Mesendoderm (in vitro differentiated cells): ENCODE data around the gene C1orf116.

Source experiments
- DNase-seq: peaks from one replicate; pipeline ENCODE4 v3.0.0; 2013
- H2AK5ac ChIP-seq: 2 replicates; pipeline ENCODE4 v1.6.1; 2013; ENCODE audit warnings: low read length, inconsistent platforms
- H2BK120ac ChIP-seq: 2 replicates; pipeline ENCODE4 v1.6.1; 2013; ENCODE audit warnings: low read depth, mild to moderate bottlenecking, low read length, moderate library complexity, mixed read lengths
- H2BK15ac ChIP-seq: replicated peaks from 2 replicates; pipeline ENCODE4 v1.6.1; 2013; ENCODE audit warnings: low read depth, mild to moderate bottlenecking, moderate library complexity
- H2BK5ac ChIP-seq: 2 replicates; pipeline ENCODE4 v1.6.1; 2013; ENCODE audit warnings: low read length, inconsistent platforms
- H3K18ac ChIP-seq: 2 replicates; pipeline ENCODE4 v1.6.1; 2013; ENCODE audit warnings: mild to moderate bottlenecking, low read length, mixed read lengths
- H3K23ac ChIP-seq: one replicate; pipeline ENCODE4 v1.6.1; 2013; ENCODE audit warnings: low read length
- H3K27ac ChIP-seq: 2 replicates; pipeline ENCODE4 v1.5.1; 2013; ENCODE audit warnings: low read depth, mild to moderate bottlenecking, inconsistent platforms, low read length, moderate library complexity
- H3K27me3 ChIP-seq: 2 replicates; pipeline ENCODE4 v1.6.1; 2013; ENCODE audit warnings: low read length, control low read depth, mild to moderate bottlenecking, inconsistent platforms; ENCODE audit not compliant: insufficient read depth, poor library complexity
- H3K36me3 ChIP-seq: 2 replicates; pipeline ENCODE4 v1.6.1; 2013; ENCODE audit warnings: low read length, inconsistent platforms; ENCODE audit not compliant: control insufficient read depth, insufficient read depth
- H3K4ac ChIP-seq: one replicate; pipeline ENCODE4 v1.6.1; 2013; ENCODE audit warnings: low read depth, mild to moderate bottlenecking, low read length, moderate library complexity
- H3K4me1 ChIP-seq: 2 replicates; pipeline ENCODE4 v1.6.1; 2013; ENCODE audit warnings: low read depth, low read length, inconsistent platforms; ENCODE audit not compliant: control insufficient read depth
- H3K4me2 ChIP-seq: 2 replicates; pipeline ENCODE4 v1.6.1; 2013; ENCODE audit warnings: low read length
- H3K4me3 ChIP-seq: 2 replicates; pipeline ENCODE4 v1.5.1; 2013; ENCODE audit warnings: mild to moderate bottlenecking, low read length
- H3K56ac ChIP-seq: one replicate; pipeline ENCODE4 v1.6.1; 2013; ENCODE audit warnings: low read length
- H3K79me1 ChIP-seq: 2 replicates; pipeline ENCODE4 v1.6.1; 2013; ENCODE audit warnings: low read length, inconsistent platforms
- H3K79me2 ChIP-seq: 2 replicates; pipeline ENCODE4 v1.6.1; 2013; ENCODE audit warnings: mild to moderate bottlenecking, low read length; ENCODE audit not compliant: control insufficient read depth, insufficient read depth
- H3K9ac ChIP-seq: 2 replicates; pipeline ENCODE4 v1.6.1; 2013; ENCODE audit warnings: low read length, inconsistent platforms
- H4K5ac ChIP-seq: one replicate; pipeline ENCODE4 v1.6.1; 2013; ENCODE audit warnings: low read length
- H4K8ac ChIP-seq: one replicate; pipeline ENCODE4 v1.6.1; 2013; ENCODE audit warnings: low read depth, mild to moderate bottlenecking, control low read depth, low read length, moderate library complexity
- WGBS: extraction: QIAGEN DNeasy Blood & Tissue Kit; methylation state at CpG from one replicate; pipeline ENCODE4 v1.1.7; 2013; ENCODE audit warnings: low lambda C conversion rate, missing lambda C conversion rate; ENCODE audit not compliant: insufficient coverage; ENCODE audit errors: extremely low coverage; 5-methylcytosine and 5-hydroxymethylcytosine counted together

C1orf116 gene

DNA sequence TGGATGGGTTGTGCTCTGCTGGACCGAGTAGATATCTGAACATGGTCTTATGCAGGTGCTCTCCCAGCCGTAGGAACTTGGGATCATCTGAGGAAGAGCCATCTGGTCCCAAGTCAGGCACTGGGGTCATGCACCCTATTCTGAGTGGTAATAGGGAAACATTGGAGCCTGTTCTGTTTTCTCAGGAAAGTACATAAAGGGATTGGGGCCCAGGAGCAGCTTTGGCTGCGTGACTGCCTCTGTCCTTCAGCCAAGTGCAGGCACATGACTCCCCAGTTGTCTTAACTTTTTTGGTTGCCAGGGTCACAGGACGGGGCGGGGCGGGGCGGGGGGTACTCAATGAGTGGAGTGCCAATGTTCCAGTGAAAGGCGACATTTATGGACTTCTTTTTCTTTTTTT, 32.0 kb upstream of the C1orf116 start:
- Histone ChIP-seq H3K4ac (no peak overlapping the region), H3K23ac (no peak overlapping the region), H4K5ac (no peak overlapping the region), H3K79me2 (no peaks in the 10 kb centered on the region), H3K4me2 (no peak overlapping the region), H3K9ac (no peak overlapping the region), H2BK120ac (no peak overlapping the region), H3K36me3 (no peaks in the 10 kb centered on the region), H2BK5ac (no peak overlapping the region), H2BK15ac (no peak overlapping the region), H3K4me1 (no peaks in the 10 kb centered on the region), H3K56ac (no peak overlapping the region), H3K4me3 (no peak overlapping the region), H3K27me3 (no peaks in the 10 kb centered on the region), H4K8ac (no peak overlapping the region), H2AK5ac (no peak overlapping the region), H3K27ac (no peak overlapping the region), H3K79me1 (no peaks in the 10 kb centered on the region), H3K18ac (no peak overlapping the region)
- no CpG with 5 or more reads among the region's 8 CpGs for WGBS
- no peak for DNase-seq

DNA sequence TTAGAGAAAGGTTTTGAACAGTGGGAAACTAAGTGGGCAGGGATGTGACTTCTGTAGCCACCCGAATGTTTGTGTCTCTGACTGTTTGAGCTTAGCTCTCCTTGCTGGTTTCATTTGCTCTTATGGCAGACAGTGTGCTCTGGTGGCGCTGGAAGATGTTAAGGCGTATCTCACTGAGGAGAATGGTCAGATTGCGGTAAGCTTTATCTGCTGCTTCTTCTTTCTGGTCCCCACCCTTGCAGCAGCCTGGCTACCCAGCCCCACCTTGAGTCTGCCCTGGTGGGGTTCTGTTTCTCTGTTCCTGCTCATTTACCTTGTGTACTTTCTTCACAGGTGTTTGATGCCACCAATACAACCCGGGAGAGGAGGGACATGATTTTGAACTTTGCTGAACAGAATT, 30.5 kb upstream of the C1orf116 start:
- H3K9ac ChIP-seq, result no peak overlapping the region
- no peak overlapping the region for H3K4me3 ChIP-seq
- H3K23ac ChIP-seq, result no peak overlapping the region
- no peak overlapping the region for H4K8ac ChIP-seq
- no peak overlapping the region for H3K4ac ChIP-seq
- H2BK5ac ChIP-seq, result no peak overlapping the region
- no peaks in the 10 kb centered on the region for H3K79me2 ChIP-seq
- WGBS, result no CpG with 5 or more reads among the region's 5 CpGs
- no peak overlapping the region for H3K4me2 ChIP-seq
- DNase-seq, result no peak
- H3K18ac ChIP-seq, result no peak overlapping the region
- no peaks in the 10 kb centered on the region for H3K79me1 ChIP-seq
- no peaks in the 10 kb centered on the region for H3K36me3 ChIP-seq
- no peak overlapping the region for H2AK5ac ChIP-seq
- H3K4me1 ChIP-seq, result no peaks in the 10 kb centered on the region
- H2BK120ac ChIP-seq, result no peak overlapping the region
- H3K27me3 ChIP-seq, result no peaks in the 10 kb centered on the region
- no peak overlapping the region for H2BK15ac ChIP-seq
- H3K56ac ChIP-seq, result no peak overlapping the region
- no peak overlapping the region for H4K5ac ChIP-seq
- H3K27ac ChIP-seq, result no peak overlapping the region

- no peaks in the 10 kb centered on the region for H3K79me2 ChIP-seq
Measured at GRCh38 chr1:207062058-207062457, 29.5 kb upstream of the C1orf116 start.

DNA sequence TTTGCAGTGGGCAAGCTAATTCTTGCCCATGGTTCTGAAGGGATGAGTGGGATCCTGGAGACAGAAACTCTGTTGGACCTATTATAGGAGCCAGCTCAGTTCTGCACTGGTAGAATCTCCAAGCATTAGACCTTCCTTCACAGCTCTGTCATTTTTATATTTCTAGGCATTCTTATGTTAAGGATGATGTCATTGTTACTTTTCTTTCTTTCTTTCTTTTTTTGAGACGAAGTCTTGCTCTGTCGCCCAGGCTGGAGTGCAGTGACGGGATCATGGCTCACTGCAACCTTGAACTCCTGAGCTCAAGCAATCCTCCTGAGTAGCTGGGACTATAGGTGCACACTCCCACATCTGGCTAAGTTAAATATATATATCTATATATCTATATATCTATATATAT, 28.0 kb upstream of the C1orf116 start:
- Histone ChIP-seq H3K9ac (no peak overlapping the region), H4K5ac (no peak overlapping the region), H3K36me3 (no peaks in the 10 kb centered on the region), H2AK5ac (no peak overlapping the region), H4K8ac (no peak overlapping the region), H3K4ac (no peak overlapping the region), H3K79me2 (no peaks in the 10 kb centered on the region), H3K4me2 (no peak overlapping the region), H3K18ac (no peak overlapping the region), H3K4me1 (no peaks in the 10 kb centered on the region), H3K56ac (no peak overlapping the region), H2BK120ac (no peak overlapping the region), H3K27ac (no peak overlapping the region), H3K27me3 (no peaks in the 10 kb centered on the region), H3K4me3 (no peak overlapping the region), H2BK5ac (no peak overlapping the region), H3K23ac (no peak overlapping the region), H3K79me1 (no peaks in the 10 kb centered on the region), H2BK15ac (no peak overlapping the region)
- no CpG with 5 or more reads among the region's 3 CpGs for WGBS
- DNase-seq, result no peak

More at GRCh38 chr1:207062058-207062457, 29.5 kb upstream of the C1orf116 start:
- no peak for DNase-seq
- Histone ChIP-seq H3K4me2 (no peak overlapping the region), H3K27me3 (no peaks in the 10 kb centered on the region), H4K8ac (no peak overlapping the region), H2AK5ac (no peak overlapping the region), H3K27ac (no peak overlapping the region), H3K4me3 (no peak overlapping the region), H3K36me3 (no peaks in the 10 kb centered on the region), H3K79me1 (no peaks in the 10 kb centered on the region), H3K4ac (no peak overlapping the region), H2BK120ac (no peak overlapping the region), H2BK15ac (no peak overlapping the region), H3K56ac (no peak overlapping the region), H3K18ac (no peak overlapping the region), H3K23ac (no peak overlapping the region), H4K5ac (no peak overlapping the region), H2BK5ac (no peak overlapping the region), H3K4me1 (no peaks in the 10 kb centered on the region), H3K9ac (no peak overlapping the region)
- no CpG with 5 or more reads among the region's 1 CpG for WGBS

DNA sequence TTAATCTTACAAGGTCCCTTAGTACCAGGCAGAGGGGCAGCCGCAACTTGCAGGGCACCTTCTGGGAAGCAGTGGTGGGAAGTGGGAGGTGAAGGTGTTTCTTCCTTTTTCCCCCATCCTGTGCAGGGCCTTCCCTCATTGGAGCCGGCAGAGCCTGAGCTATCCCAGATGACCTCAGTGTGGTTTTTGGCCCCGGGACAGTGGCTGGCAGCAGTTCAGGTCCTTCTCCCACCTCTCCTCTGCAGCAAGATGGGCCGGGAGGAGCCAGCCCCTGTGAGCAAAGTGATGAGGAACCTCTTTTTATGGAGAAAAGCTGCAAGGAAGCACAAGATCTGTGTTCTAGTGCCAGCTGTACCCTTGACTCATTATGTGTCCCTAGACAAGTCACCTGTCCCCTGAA, 27.3 kb upstream of the C1orf116 start:
- H2BK5ac ChIP-seq, result no peak overlapping the region
- H3K9ac ChIP-seq, result no peak overlapping the region
- no peaks in the 10 kb centered on the region for H3K36me3 ChIP-seq
- H3K23ac ChIP-seq, result no peak overlapping the region
- no peaks in the 10 kb centered on the region for H3K79me2 ChIP-seq
- no peak overlapping the region for H3K4ac ChIP-seq
- H3K4me3 ChIP-seq, result no peak overlapping the region
- no peaks in the 10 kb centered on the region for H3K4me1 ChIP-seq
- H4K5ac ChIP-seq, result no peak overlapping the region
- H3K18ac ChIP-seq, result no peak overlapping the region
- no peak for DNase-seq
- no peak overlapping the region for H2BK120ac ChIP-seq
- H3K79me1 ChIP-seq, result no peaks in the 10 kb centered on the region
- H3K4me2 ChIP-seq, result no peak overlapping the region
- H4K8ac ChIP-seq, result no peak overlapping the region
- no peak overlapping the region for H2BK15ac ChIP-seq
- no peak overlapping the region for H3K56ac ChIP-seq
- no peak overlapping the region for H2AK5ac ChIP-seq
- no peaks in the 10 kb centered on the region for H3K27me3 ChIP-seq
- no peak overlapping the region for H3K27ac ChIP-seq
- WGBS, result no CpG with 5 or more reads among the region's 4 CpGs
